ENCODE data around the gene RFX3.

Gene RFX3

GRCh38 chr9:3224931-3225330, 300.9 kb downstream of the RFX3 start:
- WGBS, 2 donors (ENCODE audit: extremely low coverage in 2 of 2, insufficient read length in 2 of 2, insufficient replicate concordance in 1 of 2) = no CpG with 5 or more reads among the region's 7 CpGs
- no peak overlapping the region for H4K91ac ChIP-seq (ENCODE audit: low read depth, low read length, poor library complexity)
- peaks cover 0 to 82% of the 10 kb centered on the region in 2 donors for H3K36me3 ChIP-seq (replicated peaks in 1 of 2; ENCODE audit: control insufficient read depth in 2 of 2, insufficient read depth in 2 of 2, low read length in 2 of 2)
- H3K4me2 ChIP-seq (ENCODE audit: insufficient read depth, low read length, poor library complexity, severe bottlenecking) = no peak overlapping the region
- no peak overlapping the region for H3K4me3 ChIP-seq (ENCODE audit: low read length in 2 of 2)
- no peak overlapping the region for H2BK15ac ChIP-seq (ENCODE audit: low read length)
- no peak overlapping the region for H3K18ac ChIP-seq (ENCODE audit: low read length)
- H3K23ac ChIP-seq (ENCODE audit: low read depth, low read length, poor library complexity) = no peak overlapping the region
- no peaks in the 10 kb centered on the region for H3K79me1 ChIP-seq (ENCODE audit: low read depth, low read length)
- H3K27me3 ChIP-seq (ENCODE audit: control insufficient read depth in 3 of 3, insufficient read depth in 3 of 3, low read depth in 1 of 3, low read length in 3 of 3) = no peaks in the 10 kb centered on the region
- H2BK12ac ChIP-seq (ENCODE audit: low read length) = no peak overlapping the region
- H3K27ac ChIP-seq (replicated peaks; ENCODE audit: low read length) = no peak overlapping the region
- no peak overlapping the region for H2AFZ ChIP-seq (ENCODE audit: low read length)
- no peak overlapping the region for H3K14ac ChIP-seq (ENCODE audit: low read length)
- no peak overlapping the region for H3K4ac ChIP-seq (ENCODE audit: low read length)
- H3K4me1 ChIP-seq (ENCODE audit: control insufficient read depth in 2 of 2, insufficient read depth in 1 of 2, low read depth in 1 of 2, low read length in 2 of 2) = no peaks in the 10 kb centered on the region
- H3K9ac ChIP-seq (ENCODE audit: low read depth, low read length, poor library complexity) = no peak overlapping the region
- H3K9me3 ChIP-seq (replicated peaks in 1 of 2; ENCODE audit: control insufficient read depth in 2 of 2, insufficient read depth in 1 of 2, low read depth in 1 of 2, low read length in 2 of 2) = no peaks in the 10 kb centered on the region
- H4K8ac ChIP-seq (ENCODE audit: low read depth, low read length) = no peak overlapping the region
- H2AK5ac ChIP-seq (ENCODE audit: low read depth, low read length) = no peak overlapping the region
- DNase-seq (ENCODE audit: low spot score) = no peak
- H2BK120ac ChIP-seq (ENCODE audit: low read depth, low read length) = no peak overlapping the region
- no peak overlapping the region for H2BK5ac ChIP-seq (ENCODE audit: low read length)

GRCh38 chr9:3215658-3216057, 310.1 kb downstream of the RFX3 start:
- Histone ChIP-seq H4K91ac (ENCODE audit: low read depth, low read length, poor library complexity) (no peak overlapping the region), H3K9me3 (replicated peaks in 1 of 2; ENCODE audit: control insufficient read depth in 2 of 2, insufficient read depth in 1 of 2, low read depth in 1 of 2, low read length in 2 of 2) (no peaks in the 10 kb centered on the region), H3K79me1 (ENCODE audit: low read depth, low read length) (no peaks in the 10 kb centered on the region), H2AK5ac (ENCODE audit: low read depth, low read length) (no peak overlapping the region), H3K14ac (ENCODE audit: low read length) (no peak overlapping the region), H2BK5ac (ENCODE audit: low read length) (no peak overlapping the region), H3K4me1 (ENCODE audit: control insufficient read depth in 2 of 2, insufficient read depth in 1 of 2, low read depth in 1 of 2, low read length in 2 of 2) (peaks cover 3 to 5% of the 10 kb centered on the region in 2 donors), H3K23ac (ENCODE audit: low read depth, low read length, poor library complexity) (no peak overlapping the region), H2BK120ac (ENCODE audit: low read depth, low read length) (no peak overlapping the region), H3K9ac (ENCODE audit: low read depth, low read length, poor library complexity) (no peak overlapping the region), H3K18ac (ENCODE audit: low read length) (no peak overlapping the region), H2BK15ac (ENCODE audit: low read length) (no peak overlapping the region), H3K36me3 (replicated peaks in 1 of 2; ENCODE audit: control insufficient read depth in 2 of 2, insufficient read depth in 2 of 2, low read length in 2 of 2) (peaks cover 0 to under 1% of the 10 kb centered on the region in 2 donors), H4K8ac (ENCODE audit: low read depth, low read length) (no peak overlapping the region), H2AFZ (ENCODE audit: low read length) (no peak overlapping the region), H3K4me3 (ENCODE audit: low read length in 2 of 2) (no peak overlapping the region), H3K27ac (replicated peaks; ENCODE audit: low read length) (no peak overlapping the region), H3K4ac (ENCODE audit: low read length) (no peak overlapping the region), H3K4me2 (ENCODE audit: insufficient read depth, low read length, poor library complexity, severe bottlenecking) (no peak overlapping the region), H2BK12ac (ENCODE audit: low read length) (no peak overlapping the region), H3K27me3 (ENCODE audit: control insufficient read depth in 3 of 3, insufficient read depth in 3 of 3, low read depth in 1 of 3, low read length in 3 of 3) (no peaks in the 10 kb centered on the region)
- no peak for DNase-seq (ENCODE audit: low spot score)
- WGBS, 2 donors (ENCODE audit: extremely low coverage in 2 of 2, insufficient read length in 2 of 2, insufficient replicate concordance in 1 of 2) = no CpG with 5 or more reads among the region's 1 CpG

- no peaks in the 10 kb centered on the region for H3K27me3 ChIP-seq (ENCODE audit: control insufficient read depth in 3 of 3, insufficient read depth in 3 of 3, low read depth in 1 of 3, low read length in 3 of 3)
- H2BK12ac ChIP-seq (ENCODE audit: low read length) = no peak overlapping the region
- no peak overlapping the region for H4K8ac ChIP-seq (ENCODE audit: low read depth, low read length)
- no peak overlapping the region for H2AK5ac ChIP-seq (ENCODE audit: low read depth, low read length)
- H3K4me1 ChIP-seq (ENCODE audit: control insufficient read depth in 2 of 2, insufficient read depth in 1 of 2, low read depth in 1 of 2, low read length in 2 of 2) = peaks cover 3 to 4% of the 10 kb centered on the region in 2 donors
- H3K4me2 ChIP-seq (ENCODE audit: insufficient read depth, low read length, poor library complexity, severe bottlenecking) = no peak overlapping the region
- no peak overlapping the region for H4K91ac ChIP-seq (ENCODE audit: low read depth, low read length, poor library complexity)
- H2BK5ac ChIP-seq (ENCODE audit: low read length) = no peak overlapping the region
- no peak for DNase-seq (ENCODE audit: low spot score)
- H3K23ac ChIP-seq (ENCODE audit: low read depth, low read length, poor library complexity) = no peak overlapping the region
- H3K18ac ChIP-seq (ENCODE audit: low read length) = no peak overlapping the region
- no peak overlapping the region for H3K14ac ChIP-seq (ENCODE audit: low read length)
- no peak overlapping the region for H3K27ac ChIP-seq (replicated peaks; ENCODE audit: low read length)
- WGBS, 2 donors (ENCODE audit: extremely low coverage in 2 of 2, insufficient read length in 2 of 2, insufficient replicate concordance in 1 of 2) = no CpG with 5 or more reads among the region's 4 CpGs
- no peaks in the 10 kb centered on the region for H3K9me3 ChIP-seq (replicated peaks in 1 of 2; ENCODE audit: control insufficient read depth in 2 of 2, insufficient read depth in 1 of 2, low read depth in 1 of 2, low read length in 2 of 2)
- H2AFZ ChIP-seq (ENCODE audit: low read length) = no peak overlapping the region
- no peaks in the 10 kb centered on the region for H3K79me1 ChIP-seq (ENCODE audit: low read depth, low read length)
- H3K9ac ChIP-seq (ENCODE audit: low read depth, low read length, poor library complexity) = no peak overlapping the region
- no peaks in the 10 kb centered on the region for H3K36me3 ChIP-seq (replicated peaks in 1 of 2; ENCODE audit: control insufficient read depth in 2 of 2, insufficient read depth in 2 of 2, low read length in 2 of 2)
- no peak overlapping the region for H3K4me3 ChIP-seq (ENCODE audit: low read length in 2 of 2)
- H2BK120ac ChIP-seq (ENCODE audit: low read depth, low read length) = no peak overlapping the region
- no peak overlapping the region for H3K4ac ChIP-seq (ENCODE audit: low read length)
- no peak overlapping the region for H2BK15ac ChIP-seq (ENCODE audit: low read length)
These were observed 311.1 kb downstream of the RFX3 start for GRCh38 chr9:3214741-3215140.

GRCh38 chr9:3205421-3206095, 320.2 kb downstream of the RFX3 start:
- DNase-seq (ENCODE audit: low spot score) = no peak

More at GRCh38 chr9:3205421-3206095, 320.2 kb downstream of the RFX3 start:
- no peak overlapping the region for H2BK5ac ChIP-seq (ENCODE audit: low read length)
- H4K91ac ChIP-seq (ENCODE audit: low read depth, low read length, poor library complexity) = no peak overlapping the region
- no peaks in the 10 kb centered on the region for H3K79me1 ChIP-seq (ENCODE audit: low read depth, low read length)
- no peak overlapping the region for H2AFZ ChIP-seq (ENCODE audit: low read length)
- no peak overlapping the region for H3K23ac ChIP-seq (ENCODE audit: low read depth, low read length, poor library complexity)
- H4K8ac ChIP-seq (ENCODE audit: low read depth, low read length) = no peak overlapping the region
- H2AK5ac ChIP-seq (ENCODE audit: low read depth, low read length) = no peak overlapping the region
- no peak overlapping the region for H3K9ac ChIP-seq (ENCODE audit: low read depth, low read length, poor library complexity)
- WGBS, 2 donors (ENCODE audit: extremely low coverage in 2 of 2, insufficient read length in 2 of 2, insufficient replicate concordance in 1 of 2) = no CpG with 5 or more reads among the region's 1 CpG
- H3K4me2 ChIP-seq (ENCODE audit: insufficient read depth, low read length, poor library complexity, severe bottlenecking) = no peak overlapping the region
- no peak overlapping the region for H3K4me3 ChIP-seq (ENCODE audit: low read length in 2 of 2)
- H3K18ac ChIP-seq (ENCODE audit: low read length) = no peak overlapping the region
- H3K4me1 ChIP-seq (ENCODE audit: control insufficient read depth in 2 of 2, insufficient read depth in 1 of 2, low read depth in 1 of 2, low read length in 2 of 2) = no peaks in the 10 kb centered on the region
- H2BK12ac ChIP-seq (ENCODE audit: low read length) = no peak overlapping the region
- H3K9me3 ChIP-seq (replicated peaks in 1 of 2; ENCODE audit: control insufficient read depth in 2 of 2, insufficient read depth in 1 of 2, low read depth in 1 of 2, low read length in 2 of 2) = peaks cover 2 to 4% of the 10 kb centered on the region in 2 donors
- H2BK120ac ChIP-seq (ENCODE audit: low read depth, low read length) = no peak overlapping the region
- peaks cover 0 to 2% of the 10 kb centered on the region in 2 donors for H3K36me3 ChIP-seq (replicated peaks in 1 of 2; ENCODE audit: control insufficient read depth in 2 of 2, insufficient read depth in 2 of 2, low read length in 2 of 2)
- no peak overlapping the region for H2BK15ac ChIP-seq (ENCODE audit: low read length)
- H3K27ac ChIP-seq (replicated peaks; ENCODE audit: low read length) = no peak overlapping the region
- no peaks in the 10 kb centered on the region for H3K27me3 ChIP-seq (ENCODE audit: control insufficient read depth in 3 of 3, insufficient read depth in 3 of 3, low read depth in 1 of 3, low read length in 3 of 3)
- H3K14ac ChIP-seq (ENCODE audit: low read length) = no peak overlapping the region
- H3K4ac ChIP-seq (ENCODE audit: low read length) = no peak overlapping the region
